Uterus (tissue), 4 donors: Measurements from ENCODE around the gene HAUS8. TPM values are rescaled to one million over a fixed set of nuclear protein-coding genes. Genes with fewer than 3 reads are reported as not detected.

ENCODE experiments used
- DNase-seq, 2 donors: peaks; one replicate each; pipeline ENCODE4 v3.0.0-alpha.2; 2019 to 2020
- H3K27ac ChIP-seq, 2 donors: fragments of 200-600 bp; sonication (generic); 1 replicate in 1 of 2; 2 replicates in 1 of 2; pipeline ENCODE4 v1.5.1; 2016 to 2018
- H3K27me3 ChIP-seq, 2 donors: fragments of 200-600 bp; sonication (generic); one replicate each; pipeline ENCODE4 v1.5.1; 2018 to 2019; ENCODE audit warnings: control low read depth in 1 of 2
- H3K36me3 ChIP-seq, 2 donors: fragments of 200-600 bp; sonication (generic); one replicate each; pipeline ENCODE4 v1.5.1; 2019; ENCODE audit warnings: control low read depth in 1 of 2
- H3K4me1 ChIP-seq, 2 donors: fragments of 200-600 bp; sonication (generic); one replicate each; pipeline ENCODE4 v1.5.1; 2018 to 2019; ENCODE audit warnings: control low read depth in 1 of 2
- H3K4me3 ChIP-seq, 2 donors: fragments of 200-600 bp; sonication (generic); 1 replicate in 1 of 2; 2 replicates in 1 of 2; pipeline ENCODE4 v1.5.1; 2018 to 2019; ENCODE audit warnings: mild to moderate bottlenecking in 1 of 2
- H3K9me3 ChIP-seq, 2 donors: fragments of 200-600 bp; sonication (generic); one replicate each; pipeline ENCODE4 v1.5.1; 2019; ENCODE audit warnings: control low read depth in 1 of 2
- POLR2A ChIP-seq, 2 donors: fragments of 450-650 bp; IDR thresholded peaks; one replicate each; pipeline ENCODE4 v1.6.1; 2016; ENCODE audit warnings: antibody characterized with exemption in 2 of 2, mild to moderate bottlenecking in 1 of 2, moderate library complexity in 1 of 2
- intact Hi-C: fragments of 100-400 bp; cut with DNase I; formaldehyde crosslinking; loops from one replicate; pipeline ENCODE4 v1.15.1; 2023; ENCODE audit warnings: low total_unique reads
- total RNA-seq, 4 donors: library from RNA; depleted of rRNA in 3 of 4; stranded (reverse); fragments of >200 nt in 3 of 4; gene quantifications; one replicate each; pipeline versions ENCODE4 v1.1.0 to v1.2.4, GENCODE V29; 2014 to 2023
- TF ChIP-seq, protein P1 (sequence below), 4 experiments: fragments of 200-600 bp in 2 of 4; fragments of 450-650 bp in 2 of 4; sonication (generic) in 2 of 4; IDR thresholded peaks; one replicate each; pipeline ENCODE4 v1.5.1; 2016 to 2019; ENCODE audit warnings: antibody characterized with exemption in 4 of 4, mild to moderate bottlenecking in 2 of 4, moderate library complexity in 1 of 4
- donor health status: DM: yes; HTN: yes; CAD: no.

The HAUS8 gene
- total RNA-seq, 4 donors from 2014 or later = 2.6 to 11.5 (median 6.9) TPM

DNA sequence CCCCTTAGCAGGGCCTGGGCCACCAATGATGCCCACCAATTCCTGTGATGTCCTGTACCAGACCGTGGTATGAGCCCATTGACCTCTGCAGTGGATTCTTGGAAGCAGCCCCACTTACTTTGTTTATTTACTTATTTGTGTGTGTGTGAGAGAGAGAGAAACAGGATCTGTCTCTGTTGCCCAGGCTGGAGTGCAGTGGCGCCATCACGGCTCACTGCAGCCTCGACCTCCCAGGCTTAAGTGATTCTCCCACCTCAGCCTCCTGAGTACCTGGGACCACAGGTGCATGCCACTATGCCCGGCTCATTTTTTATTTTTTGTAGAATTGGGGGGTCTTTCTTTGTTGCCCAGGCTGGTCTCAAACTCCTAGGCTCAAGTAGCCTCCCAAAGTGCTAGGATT is 13.3 kb upstream of the HAUS8 start:
- no peak for DNase-seq
- no peak for TF ChIP-seq POLR2A (IDR thresholded peaks at IDR 0.05)
- TF ChIP-seq, protein P1, sequence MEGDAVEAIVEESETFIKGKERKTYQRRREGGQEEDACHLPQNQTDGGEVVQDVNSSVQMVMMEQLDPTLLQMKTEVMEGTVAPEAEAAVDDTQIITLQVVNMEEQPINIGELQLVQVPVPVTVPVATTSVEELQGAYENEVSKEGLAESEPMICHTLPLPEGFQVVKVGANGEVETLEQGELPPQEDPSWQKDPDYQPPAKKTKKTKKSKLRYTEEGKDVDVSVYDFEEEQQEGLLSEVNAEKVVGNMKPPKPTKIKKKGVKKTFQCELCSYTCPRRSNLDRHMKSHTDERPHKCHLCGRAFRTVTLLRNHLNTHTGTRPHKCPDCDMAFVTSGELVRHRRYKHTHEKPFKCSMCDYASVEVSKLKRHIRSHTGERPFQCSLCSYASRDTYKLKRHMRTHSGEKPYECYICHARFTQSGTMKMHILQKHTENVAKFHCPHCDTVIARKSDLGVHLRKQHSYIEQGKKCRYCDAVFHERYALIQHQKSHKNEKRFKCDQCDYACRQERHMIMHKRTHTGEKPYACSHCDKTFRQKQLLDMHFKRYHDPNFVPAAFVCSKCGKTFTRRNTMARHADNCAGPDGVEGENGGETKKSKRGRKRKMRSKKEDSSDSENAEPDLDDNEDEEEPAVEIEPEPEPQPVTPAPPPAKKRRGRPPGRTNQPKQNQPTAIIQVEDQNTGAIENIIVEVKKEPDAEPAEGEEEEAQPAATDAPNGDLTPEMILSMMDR (IDR thresholded peaks at IDR 0.05) = no peak
- intact Hi-C loops = no loop called here
- H3K4me1 ChIP-seq = peaks cover 0 to 17% of the 10 kb centered on the region in 2 donors
- no peaks in the 10 kb centered on the region for H3K9me3 ChIP-seq
- H3K27me3 ChIP-seq = no peaks in the 10 kb centered on the region
- H3K4me3 ChIP-seq = no peak overlapping the region
- H3K36me3 ChIP-seq = no peaks in the 10 kb centered on the region
- peak overlapping the region; percentile 76 to 95 for H3K27ac ChIP-seq

DNA sequence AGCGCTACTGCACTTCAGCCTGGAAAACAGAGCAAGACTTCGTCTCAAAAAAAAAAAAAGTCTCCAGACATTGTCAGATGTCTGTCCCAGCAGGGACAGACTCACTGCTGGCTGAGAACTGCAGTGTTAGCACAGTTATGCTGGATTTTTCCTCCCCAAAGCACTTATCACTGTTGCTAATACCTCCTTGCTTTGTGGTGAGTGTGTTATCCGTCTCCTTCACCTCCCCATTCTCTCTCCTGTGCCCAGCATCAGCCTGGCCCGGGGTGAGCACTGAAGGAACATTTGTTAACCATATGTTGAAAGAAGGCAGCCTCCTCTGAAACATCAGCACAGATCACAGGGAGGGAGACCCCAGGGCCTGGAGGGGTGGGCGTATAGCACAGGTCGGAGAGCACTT is 11.6 kb upstream of the HAUS8 start:
- H3K27ac ChIP-seq = peak overlapping the region in 1 of 2 donors; percentile 95

DNA sequence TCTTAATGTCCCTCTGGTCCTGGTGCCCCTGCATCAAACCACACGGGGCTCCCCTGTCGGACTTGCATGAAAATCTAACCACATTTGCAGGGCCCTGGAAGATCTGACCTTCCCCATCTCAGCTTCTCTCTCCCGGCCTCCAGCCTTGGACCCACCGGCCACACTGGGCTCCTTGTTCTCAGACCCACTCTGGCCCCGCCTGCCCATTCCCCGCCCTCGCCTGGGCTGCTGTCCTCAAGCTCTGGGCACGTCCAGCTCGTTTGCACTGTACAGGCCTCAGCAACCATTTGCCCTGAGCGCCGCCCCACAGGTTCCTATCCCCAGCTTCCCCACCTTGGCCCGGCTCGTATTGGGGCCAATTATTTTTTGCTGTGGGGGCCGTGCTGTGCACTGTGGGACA is 10.9 kb upstream of the HAUS8 start:
- no peaks in the 10 kb centered on the region for H3K36me3 ChIP-seq
- no peak overlapping the region for H3K4me3 ChIP-seq
- H3K4me1 ChIP-seq = peaks cover 0 to 19% of the 10 kb centered on the region in 2 donors
- no peak for TF ChIP-seq POLR2A (IDR thresholded peaks at IDR 0.05)
- TF ChIP-seq, protein P1 (IDR thresholded peaks at IDR 0.05) = no peak
- no peaks in the 10 kb centered on the region for H3K27me3 ChIP-seq
- no peaks in the 10 kb centered on the region for H3K9me3 ChIP-seq
- intact Hi-C loops = no loop called here
- H3K27ac ChIP-seq = no peak overlapping the region
- no peak for DNase-seq

More for the DNA sequence above, 11.6 kb upstream of the HAUS8 start:
- Histone ChIP-seq H3K4me1 (peaks cover 0 to 21% of the 10 kb centered on the region in 2 donors), H3K9me3 (no peaks in the 10 kb centered on the region), H3K36me3 (no peaks in the 10 kb centered on the region), H3K4me3 (no peak overlapping the region), H3K27me3 (no peaks in the 10 kb centered on the region)
- intact Hi-C loops = no loop called here
- TF ChIP-seq, protein P1 (IDR thresholded peaks at IDR 0.05) = no peak
- no peak for TF ChIP-seq POLR2A (IDR thresholded peaks at IDR 0.05)
- DNase-seq = no peak

DNA sequence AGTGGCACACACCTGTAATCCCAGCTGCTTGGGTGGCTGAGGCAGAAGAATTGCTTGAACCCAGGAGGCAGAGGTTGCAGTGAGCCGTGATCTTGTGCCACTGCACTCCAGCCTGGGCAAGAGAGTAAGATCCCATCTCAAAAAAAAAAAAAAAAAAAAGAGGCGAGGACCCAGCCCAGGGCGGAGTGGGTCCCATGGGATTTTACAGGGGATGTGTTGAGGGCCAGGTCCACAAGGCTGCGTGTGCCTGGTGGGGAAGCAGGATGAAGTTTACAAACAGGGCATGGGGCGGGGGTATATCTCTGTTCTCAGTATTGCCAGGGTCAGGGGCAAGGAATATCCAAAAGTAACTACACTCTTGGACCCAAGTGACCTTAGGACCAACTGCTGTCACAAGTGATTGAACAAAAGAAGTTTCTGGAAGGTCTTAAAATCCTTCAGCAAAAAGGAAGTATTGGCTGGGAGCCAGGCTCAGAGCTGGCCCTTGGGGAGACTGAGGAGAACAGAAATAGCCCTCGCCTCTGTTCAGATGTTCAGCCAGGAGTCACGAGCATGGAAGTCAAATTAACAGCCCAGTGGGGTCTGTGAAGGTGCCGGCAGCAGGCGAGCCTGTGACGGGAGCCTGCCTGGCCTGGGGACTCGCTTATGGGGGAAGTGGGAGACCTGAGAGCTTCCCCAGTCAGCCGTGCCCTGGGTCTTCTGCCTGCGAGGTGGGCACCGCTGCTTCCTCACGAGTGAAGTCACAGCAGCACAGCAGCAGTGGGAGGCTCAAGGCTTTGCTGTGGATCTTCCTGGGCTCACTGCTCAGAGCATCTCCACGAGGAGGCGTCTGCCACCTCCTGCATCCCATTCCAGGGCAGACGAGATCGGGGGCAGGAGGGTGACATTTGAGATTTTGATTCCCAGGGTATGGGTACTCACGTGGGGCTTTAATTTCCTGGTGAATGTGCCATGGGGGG is 6.7 kb upstream of the HAUS8 start:
- Histone ChIP-seq H3K9me3 (no peaks in the 10 kb centered on the region), H3K4me1 (peaks cover 0 to 17% of the 10 kb centered on the region in 2 donors), H3K27ac (peak overlapping the region; percentile 92 to 93), H3K36me3 (no peaks in the 10 kb centered on the region), H3K4me3 (no peak overlapping the region), H3K27me3 (no peaks in the 10 kb centered on the region)
- peak in 1 of 2 donors; percentile 50 for DNase-seq
- TF ChIP-seq, protein P1 (IDR thresholded peaks at IDR 0.05) = no peak
- no peak for TF ChIP-seq POLR2A (IDR thresholded peaks at IDR 0.05)
- intact Hi-C loops = no loop called here

DNA sequence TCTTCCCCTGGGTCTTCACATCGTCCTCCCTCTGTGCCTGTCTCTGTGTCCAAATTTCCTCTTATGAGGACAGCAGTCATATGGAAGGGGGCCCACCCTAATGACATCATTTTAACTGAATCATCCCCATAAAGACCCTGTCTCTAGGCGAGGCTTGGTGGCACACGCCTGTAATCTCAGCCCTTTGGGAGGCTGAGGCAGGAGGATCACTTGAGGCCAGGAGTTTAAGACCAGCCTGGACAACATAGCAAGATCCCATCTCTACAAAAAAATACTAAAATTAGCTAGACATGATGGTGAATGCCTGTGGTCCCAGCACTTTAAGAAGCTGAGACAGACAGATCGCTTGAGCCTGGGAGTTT is 5.2 kb upstream of the HAUS8 start:
- H3K4me1 ChIP-seq = peaks cover 0 to 18% of the 10 kb centered on the region in 2 donors

More for the DNA sequence above, 5.2 kb upstream of the HAUS8 start:
- intact Hi-C loops = no loop called here
- Histone ChIP-seq H3K4me3 (no peak overlapping the region), H3K9me3 (no peaks in the 10 kb centered on the region), H3K27me3 (no peaks in the 10 kb centered on the region), H3K27ac (peak overlapping the region; percentile 92 to 93), H3K36me3 (no peaks in the 10 kb centered on the region)
- TF ChIP-seq, protein P1 (IDR thresholded peaks at IDR 0.05) = no peak
- TF ChIP-seq POLR2A (IDR thresholded peaks at IDR 0.05) = no peak
- no peak for DNase-seq
